GM18526 (cell line): ENCODE measurements around the gene PLXNB3.

Experiments
- POLR2A ChIP-seq: IDR thresholded peaks from 3 replicates; pipeline ENCODE4 v1.6.1; 2011; ENCODE audit not compliant: insufficient read length; ENCODE audit errors: extremely low read depth

The PLXNB3 gene

GRCh38 chrX:153792368-153792767 lies 28.3 kb downstream of the PLXNB3 start:
- no peak for TF ChIP-seq POLR2A

- no peak for TF ChIP-seq POLR2A
These were observed 29.2 kb downstream of the PLXNB3 start for GRCh38 chrX:153793291-153793690.

- TF ChIP-seq POLR2A = peak; percentile 56
These were observed 30.2 kb downstream of the PLXNB3 start, which contains the start of the genes IDH3G and SSR4 for GRCh38 chrX:153794018-153794896. Gene IDH3G, minus strand, starts transcription at chrX:153794375. Its CDS starts 49 bp downstream, at chrX:153794326. Gene SSR4, plus strand, starts transcription at chrX:153794668. Its CDS starts 20 bp downstream, at chrX:153794688.

GRCh38 chrX:153794897-153795816 lies 31.1 kb downstream of the PLXNB3 start:
- no peak for TF ChIP-seq POLR2A

GRCh38 chrX:153797415-153798015 lies 33.5 kb downstream of the PLXNB3 start:
- no peak for TF ChIP-seq POLR2A

- no peak for TF ChIP-seq POLR2A
These were observed 35.3 kb downstream of the PLXNB3 start for GRCh38 chrX:153799326-153799725.

- TF ChIP-seq POLR2A = no peak
These were observed 36.2 kb downstream of the PLXNB3 start for GRCh38 chrX:153800177-153800722.

GRCh38 chrX:153800746-153801145 lies 36.7 kb downstream of the PLXNB3 start:
- TF ChIP-seq POLR2A = no peak

GRCh38 chrX:153801669-153802068 lies 37.6 kb downstream of the PLXNB3 start:
- no peak for TF ChIP-seq POLR2A

GRCh38 chrX:153802513-153803045 lies 38.5 kb downstream of the PLXNB3 start:
- no peak for TF ChIP-seq POLR2A

GRCh38 chrX:153803211-153804099 lies 39.4 kb downstream of the PLXNB3 start:
- no peak for TF ChIP-seq POLR2A

GRCh38 chrX:153804100-153804595 lies 40.1 kb downstream of the PLXNB3 start:
- no peak for TF ChIP-seq POLR2A

GRCh38 chrX:153804621-153805020 lies 40.6 kb downstream of the PLXNB3 start:
- TF ChIP-seq POLR2A = no peak

GRCh38 chrX:153805436-153805835 lies 41.4 kb downstream of the PLXNB3 start:
- TF ChIP-seq POLR2A = no peak

- TF ChIP-seq POLR2A = no peak
These were observed 43.0 kb downstream of the PLXNB3 start for GRCh38 chrX:153806999-153807575.
